Heart right ventricle (tissue), 16 donors: ENCODE measurements around the gene SLC46A2. TPM values are rescaled to one million over a fixed set of nuclear protein-coding genes. Genes with fewer than 3 reads are reported as not detected.

Source experiments
- ATAC-seq, 8 donors: fragments of 200-7000 bp; cut with Tn5 transposase; one replicate each; pipeline ENCODE4 v1.9.1; 2020; ENCODE audit warnings: mild to moderate bottlenecking in 8 of 8, moderate library complexity in 8 of 8, moderate number of reproducible peaks in 1 of 8
- DNase-seq, 2 donors: peaks; one replicate each; pipeline ENCODE4 v3.0.0-alpha.2; 2020
- H3K27ac ChIP-seq, 10 donors: fragments of 200-600 bp; sonication (generic) in 2 of 10; one replicate each; pipeline versions ENCODE4 v1.5.0 to v1.8.0; 2020 to 2022; ENCODE audit warnings: mild to moderate bottlenecking in 3 of 10
- H3K27me3 ChIP-seq, 7 donors: fragments of 200-600 bp; one replicate each; pipeline ENCODE4 v1.8.0; 2021 to 2022; ENCODE audit warnings: mild to moderate bottlenecking in 2 of 7
- H3K36me3 ChIP-seq, 9 donors: fragments of 200-600 bp; sonication (generic) in 1 of 9; one replicate each; pipeline versions ENCODE4 v1.5.0 to v1.8.0; 2020 to 2022; ENCODE audit warnings: mild to moderate bottlenecking in 2 of 9
- H3K4me1 ChIP-seq, 9 donors: fragments of 200-600 bp; sonication (generic) in 1 of 9; one replicate each; pipeline versions ENCODE4 v1.5.0 to v1.8.0; 2020 to 2022; ENCODE audit warnings: mild to moderate bottlenecking in 4 of 9
- H3K4me3 ChIP-seq, 10 donors: fragments of 200-600 bp; sonication (generic) in 2 of 10; one replicate each; pipeline versions ENCODE4 v1.5.0 to v1.8.0; 2020 to 2022; ENCODE audit warnings: mild to moderate bottlenecking in 7 of 10, moderate library complexity in 2 of 10
- H3K9me3 ChIP-seq, 11 donors: fragments of 200-600 bp in 10 of 11; sonication (generic) in 2 of 11; one replicate each; pipeline versions ENCODE4 v1.5.0 to v1.8.0; 2013 to 2022; ENCODE audit warnings: mild to moderate bottlenecking in 2 of 11, control low read depth in 1 of 11, moderate library complexity in 1 of 11
- CTCF ChIP-seq, 9 donors: fragments of 200-600 bp; sonication (generic) in 2 of 9; IDR thresholded peaks; one replicate each; pipeline versions ENCODE4 v1.5.0 to v1.8.0; 2021 to 2022; ENCODE audit warnings: antibody characterized with exemption in 9 of 9, mild to moderate bottlenecking in 5 of 9, moderate library complexity in 1 of 9
- WGBS, 2 donors: extraction: QIAGEN DNeasy Blood & Tissue Kit; methylation state at CpG; one replicate each; pipeline ENCODE4 v1.1.7; 2013; ENCODE audit warnings: inconsistent platforms in 1 of 2; 5-methylcytosine and 5-hydroxymethylcytosine counted together
- intact Hi-C, 10 donors: fragments of 100-400 bp; cut with DNase I; formaldehyde crosslinking; loops; one replicate each; pipeline versions ENCODE4 v1.11.1 to v1.14.2; 2022
- polyA plus RNA-seq, 2 donors: library from polyadenylated mRNA; stranded (reverse); fragments of 200-250 nt; gene quantifications; one replicate each; pipeline ENCODE4 v1.2.3, GENCODE V29; 2013
- total RNA-seq, 10 donors: library from RNA; stranded (reverse); fragmentation: NEBNext Ultra II Directional in 3 of 10; extraction: Animal tissue kit (Norgen Biotek cat#: 25700) in 3 of 10; gene quantifications; one replicate each; pipeline versions ENCODE4 v1.2.1 to v1.2.4, GENCODE V29; 2021 to 2023
- donor health status: Arrhythmogenic right ventricular cardiomyopathy.
- donor health status: ischemic (EF 13 %, LVEDD 7.1; RV severe dilation, severe dysfunction).
- donor health status: healthy with polysubstance abuse.
- donor health status: DM: no; HTN: yes; CAD: no.
- donor health status: DM: no; HTN: no; CAD: no.
- donor health status: ischemic (EF 25% LVEDD 6.9; RV normal size, moderate dysfunction).
- donor health status: ischemic (EF 25% LVEDD 5.7; RV mildly dilated, moderate dysfunction).
- donor health status: healthy.
- donor health status: DM: yes; HTN: yes; CAD: no.
- donor health status: Ischemic cardiomyopathy.
- donor health status: ischemic (EF 35%, LVEDD 5.7; RV mildly dilated, moderate dysfunction).
- donor health status: nonischemic (EF 11% LVEDD 7.7; RV severe dilation, severe dysfunction).
- donor health status: DM: yes; HTN: yes; CAD: no.
- donor health status: PGD.
- donor health status: ischemic (EF 29% LVEDD 5.4; RV normal size, mild dysfunction).
- donor health status: nonischemic (EF 23%, LVEDD 6.1; RV moderate dilation, normal function).

The SLC46A2 gene
- total and polyA plus RNA-seq, 12 donors = 0.06 to 0.42 (median 0.15) TPM; not detected in 9

- Histone ChIP-seq H3K9me3 (no peaks in the 10 kb centered on the region), H3K27me3 (peaks cover 0 to 28% (median 16%) of the 10 kb centered on the region in 7 donors), H3K4me3 (no peak overlapping the region), H3K36me3 (no peaks in the 10 kb centered on the region), H3K27ac (peak overlapping the region in 1 of 10 donors; percentile 79), H3K4me1 (peaks cover 4 to 57% (median 6%) of the 10 kb centered on the region in 9 donors)
- intact Hi-C loops = loop anchor here in 1 of 10 donors (10.0 kb wide), 1 partner anchor 50 kb away; no protein-coding TSS in a partner anchor
- no peak for TF ChIP-seq CTCF (IDR thresholded peaks at IDR 0.05)
- DNase-seq (no peak), ATAC-seq (no peak)
- WGBS, 2 donors = 92% methylated on average over 1 of the region's 1 CpG
Observed at GRCh38 chr9:112894699-112895098, 4.0 kb upstream of the SLC46A2 start.

- Histone ChIP-seq H3K27ac (peak overlapping the region in 1 of 10 donors; percentile 79), H3K36me3 (no peaks in the 10 kb centered on the region), H3K4me3 (no peak overlapping the region), H3K9me3 (no peaks in the 10 kb centered on the region), H3K27me3 (peaks cover 0 to 35% (median 19%) of the 10 kb centered on the region in 7 donors), H3K4me1 (peaks cover 4 to 50% (median 6%) of the 10 kb centered on the region in 9 donors)
- WGBS, 2 donors = 71 to 87% methylated on average over 1 of the region's 1 CpG
- no peak for TF ChIP-seq CTCF (IDR thresholded peaks at IDR 0.05)
- intact Hi-C loops = loop anchor here in 1 of 10 donors (10.0 kb wide), 1 partner anchor 49 kb away; no protein-coding TSS in a partner anchor
- no peak for ATAC-seq
- DNase-seq = no peak
Observed at GRCh38 chr9:112894041-112894440, 3.4 kb upstream of the SLC46A2 start.

- intact Hi-C loops = loop anchor here in 1 of 10 donors (10.0 kb wide), 1 partner anchor 48 kb away; no protein-coding TSS in a partner anchor
- peaks cover 4 to 39% (median 6%) of the 10 kb centered on the region in 9 donors for H3K4me1 ChIP-seq
- peak overlapping the region in 1 of 10 donors; percentile 79 for H3K27ac ChIP-seq
- ATAC-seq = no peak
- H3K27me3 ChIP-seq = peaks cover 0 to 34% (median 15%) of the 10 kb centered on the region in 7 donors
- H3K9me3 ChIP-seq = no peaks in the 10 kb centered on the region
- no peak overlapping the region for H3K4me3 ChIP-seq
- 87 to 89% methylated on average over 2 of the region's 2 CpGs for WGBS, 2 donors
- TF ChIP-seq CTCF (IDR thresholded peaks at IDR 0.05) = no peak
- H3K36me3 ChIP-seq = no peaks in the 10 kb centered on the region
- DNase-seq = no peak
Observed at GRCh38 chr9:112892981-112893380, 2.3 kb upstream of the SLC46A2 start.

- ATAC-seq = no peak
- intact Hi-C loops = loop anchor here in 1 of 10 donors (10.0 kb wide), 1 partner anchor 47 kb away; no protein-coding TSS in a partner anchor
Observed at GRCh38 chr9:112891521-112891920, 845 bp upstream of the SLC46A2 start.

More at GRCh38 chr9:112891521-112891920, 845 bp upstream of the SLC46A2 start:
- Histone ChIP-seq H3K4me3 (no peak overlapping the region), H3K4me1 (peaks cover 4 to 39% (median 6%) of the 10 kb centered on the region in 9 donors), H3K9me3 (no peaks in the 10 kb centered on the region), H3K27me3 (peaks cover 0 to 34% (median 15%) of the 10 kb centered on the region in 7 donors), H3K36me3 (no peaks in the 10 kb centered on the region), H3K27ac (no peak overlapping the region)
- 90 to 94% methylated on average over 3 of the region's 3 CpGs for WGBS, 2 donors
- no peak for DNase-seq
- TF ChIP-seq CTCF (IDR thresholded peaks at IDR 0.05) = no peak
